Left lung (tissue), 10 donors: ENCODE data around the gene MAST4. TPM values are rescaled to one million over a fixed set of nuclear protein-coding genes. Genes with fewer than 3 reads are reported as not detected.

ENCODE experiments used
- ATAC-seq: fragments of 200-7000 bp; cut with Tn5 transposase; one replicate; pipeline ENCODE4 v1.9.1; 2020; ENCODE audit warnings: moderate library complexity
- DNase-seq, 4 donors: peaks; one replicate each; pipeline ENCODE4 v3.0.0-alpha.2; 2013 to 2020
- H3K27ac ChIP-seq, 2 donors: fragments of 200-600 bp; sonication (generic) in 1 of 2; one replicate each; pipeline versions ENCODE4 v1.5.0 to v1.8.0; 2020 to 2021
- H3K27me3 ChIP-seq, 2 donors: fragments of 200-600 bp; sonication (generic) in 1 of 2; one replicate each; pipeline versions ENCODE4 v1.5.0 to v1.8.0; 2020 to 2021
- H3K36me3 ChIP-seq, 2 donors: fragments of 200-600 bp; sonication (generic) in 1 of 2; one replicate each; pipeline versions ENCODE4 v1.5.0 to v1.8.0; 2020 to 2021
- H3K4me1 ChIP-seq, 2 donors: fragments of 200-600 bp; one replicate each; pipeline ENCODE4 v1.8.0; 2021
- H3K4me3 ChIP-seq, 2 donors: fragments of 200-600 bp; sonication (generic) in 1 of 2; one replicate each; pipeline versions ENCODE4 v1.5.0 to v1.8.0; 2020 to 2021; ENCODE audit warnings: mild to moderate bottlenecking in 1 of 2
- H3K9me3 ChIP-seq, 2 donors: fragments of 200-600 bp; sonication (generic) in 1 of 2; one replicate each; pipeline versions ENCODE4 v1.5.0 to v1.8.0; 2020 to 2021
- CTCF ChIP-seq, 2 donors: fragments of 200-600 bp; sonication (generic) in 1 of 2; IDR thresholded peaks; one replicate each; pipeline versions ENCODE4 v1.5.0 to v1.8.0; 2021; ENCODE audit warnings: antibody characterized with exemption in 2 of 2
- intact Hi-C, 2 donors: fragments of 100-400 bp; cut with DNase I; formaldehyde crosslinking; loops; one replicate each; pipeline versions ENCODE4 v1.11.2 to v1.14.2; 2022
- polyA plus RNA-seq, 6 donors: library from polyadenylated mRNA; unstranded; fragments of 120-200 nt; gene quantifications; one replicate each; pipeline ENCODE4 v1.2.1, GENCODE V29; 2013; ENCODE audit not compliant: insufficient read length in 6 of 6
- total RNA-seq, 2 donors: library from RNA; stranded (reverse); fragmentation: NEBNext Ultra II Directional; extraction: Animal tissue kit (Norgen Biotek cat#: 25700); gene quantifications; one replicate each; pipeline ENCODE4 v1.2.1, GENCODE V29; 2021
- donor health status: DM: no; HTN: yes; CAD: no.
- donor health status: DM: no; HTN: no; CAD: no.

Gene MAST4
- total and polyA plus RNA-seq, 8 donors, result 47.7 to 57.6 (median 53.0) TPM

DNA sequence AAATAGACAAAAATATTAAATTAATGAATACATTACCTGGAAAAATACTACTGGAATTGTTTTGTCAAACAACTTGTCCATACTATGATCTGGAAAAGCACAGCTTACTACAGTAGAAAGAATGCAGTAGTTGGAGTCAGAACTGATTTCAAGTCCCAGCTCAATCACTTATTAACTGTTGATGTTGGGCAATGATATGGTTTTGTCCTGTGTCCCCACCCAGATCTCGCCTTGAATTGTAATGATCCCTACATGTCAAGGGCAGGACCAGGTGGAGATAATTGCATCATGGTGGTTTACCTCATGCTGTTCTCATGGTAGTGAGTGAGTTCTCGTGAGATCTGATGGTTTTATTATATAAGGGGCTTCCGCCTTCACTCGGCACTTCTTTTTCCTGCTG lies 352.9 kb downstream of the MAST4 start:
- intact Hi-C loops, result no loop called here
- H3K4me3 ChIP-seq, result no peak overlapping the region
- no peak for ATAC-seq
- H3K4me1 ChIP-seq, result no peaks in the 10 kb centered on the region
- H3K36me3 ChIP-seq, result no peaks in the 10 kb centered on the region
- H3K9me3 ChIP-seq, result no peaks in the 10 kb centered on the region
- no peak for DNase-seq
- H3K27me3 ChIP-seq, result no peaks in the 10 kb centered on the region
- TF ChIP-seq CTCF (IDR thresholded peaks at IDR 0.05), result no peak
- no peak overlapping the region for H3K27ac ChIP-seq

DNA sequence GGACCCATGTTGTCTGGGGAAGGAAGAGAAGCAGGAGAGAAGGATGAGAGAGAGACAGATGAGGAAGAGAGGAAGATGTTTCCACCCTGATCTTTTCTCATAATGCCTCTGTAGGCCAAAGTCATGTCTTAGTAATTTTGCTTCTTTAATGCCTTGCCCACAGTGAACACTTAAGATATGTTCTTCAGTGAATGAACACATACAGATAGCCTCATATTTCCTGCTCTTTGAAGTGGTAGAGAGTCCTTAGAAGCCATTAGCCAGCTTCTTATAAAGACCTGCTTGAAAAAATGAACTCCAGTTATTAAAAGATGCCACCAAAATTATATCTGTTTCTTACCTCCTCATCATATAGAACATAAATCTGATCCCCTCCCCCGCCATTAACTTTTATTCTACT lies 356.0 kb downstream of the MAST4 start:
- Histone ChIP-seq H3K27me3 (no peaks in the 10 kb centered on the region), H3K4me3 (no peak overlapping the region), H3K4me1 (no peaks in the 10 kb centered on the region), H3K27ac (no peak overlapping the region), H3K36me3 (no peaks in the 10 kb centered on the region), H3K9me3 (no peaks in the 10 kb centered on the region)
- intact Hi-C loops, result no loop called here
- TF ChIP-seq CTCF (IDR thresholded peaks at IDR 0.05), result no peak
- no peak for DNase-seq
- peak; percentile 73 for ATAC-seq

GRCh38 chr5:66956439-66956838 lies 360.2 kb downstream of the MAST4 start:
- no peak for DNase-seq
- no peaks in the 10 kb centered on the region for H3K9me3 ChIP-seq
- no peak for TF ChIP-seq CTCF (IDR thresholded peaks at IDR 0.05)
- peaks cover 4 to 21% of the 10 kb centered on the region in 2 donors for H3K4me1 ChIP-seq
- H3K4me3 ChIP-seq, result no peak overlapping the region
- ATAC-seq, result no peak
- no peaks in the 10 kb centered on the region for H3K36me3 ChIP-seq
- no peaks in the 10 kb centered on the region for H3K27me3 ChIP-seq
- intact Hi-C loops, result no loop called here
- no peak overlapping the region for H3K27ac ChIP-seq

GRCh38 chr5:66958201-66958979 lies 362.2 kb downstream of the MAST4 start:
- DNase-seq (peak in 1 of 4 donors; percentile 66), ATAC-seq (peak; percentile 44)
- Histone ChIP-seq H3K27ac (peak overlapping the region; percentile 65 to 84), H3K36me3 (no peaks in the 10 kb centered on the region), H3K4me3 (peak overlapping the region; percentile 20 to 21), H3K9me3 (no peaks in the 10 kb centered on the region), H3K27me3 (no peaks in the 10 kb centered on the region), H3K4me1 (peaks cover 4 to 23% of the 10 kb centered on the region in 2 donors)
- no peak for TF ChIP-seq CTCF (IDR thresholded peaks at IDR 0.05)
- intact Hi-C loops, result no loop called here

- intact Hi-C loops, result no loop called here
- peak overlapping the region; percentile 20 to 21 for H3K4me3 ChIP-seq
- H3K27me3 ChIP-seq, result no peaks in the 10 kb centered on the region
- ATAC-seq, result peak; percentile 61
- peak overlapping the region; percentile 65 to 84 for H3K27ac ChIP-seq
- DNase-seq, result peak in 3 of 4 donors; percentile 44 to 60 (median 47)
- no peaks in the 10 kb centered on the region for H3K9me3 ChIP-seq
- no peaks in the 10 kb centered on the region for H3K36me3 ChIP-seq
- peaks cover 4 to 27% of the 10 kb centered on the region in 2 donors for H3K4me1 ChIP-seq
- TF ChIP-seq CTCF (IDR thresholded peaks at IDR 0.05), result no peak
Measured at GRCh38 chr5:66958980-66959641, 362.9 kb downstream of the MAST4 start.
